ENCODE results near the gene UBE2M.

GRCh38 chr19:58515259-58515658 is 43.2 kb downstream of the UBE2M start:
- TF ChIP-seq POLR2A (IDR thresholded peaks at IDR 0.05): no peak
- TF ChIP-seq CTCF (IDR thresholded peaks at IDR 0.05): no peak

Data from thyroid gland (tissue), 4 donors.